GM19324 (cell line): ENCODE measurements around the gene TSPAN5.
"Not testable (repeated sequence)": the region's sequence is repeated elsewhere in the genome, so short reads cannot be mapped to it uniquely, and the experiment has no call there.

Experiments
- ATAC-seq: cut with Tn5 transposase; IDR thresholded peaks from one replicate; pipeline ENCODE4 v1.9.1; 2021; ENCODE audit warnings: mild to moderate bottlenecking, moderate library complexity; ENCODE audit not compliant: unreplicated experiment, low FRiP score

TSPAN5 gene

DNA sequence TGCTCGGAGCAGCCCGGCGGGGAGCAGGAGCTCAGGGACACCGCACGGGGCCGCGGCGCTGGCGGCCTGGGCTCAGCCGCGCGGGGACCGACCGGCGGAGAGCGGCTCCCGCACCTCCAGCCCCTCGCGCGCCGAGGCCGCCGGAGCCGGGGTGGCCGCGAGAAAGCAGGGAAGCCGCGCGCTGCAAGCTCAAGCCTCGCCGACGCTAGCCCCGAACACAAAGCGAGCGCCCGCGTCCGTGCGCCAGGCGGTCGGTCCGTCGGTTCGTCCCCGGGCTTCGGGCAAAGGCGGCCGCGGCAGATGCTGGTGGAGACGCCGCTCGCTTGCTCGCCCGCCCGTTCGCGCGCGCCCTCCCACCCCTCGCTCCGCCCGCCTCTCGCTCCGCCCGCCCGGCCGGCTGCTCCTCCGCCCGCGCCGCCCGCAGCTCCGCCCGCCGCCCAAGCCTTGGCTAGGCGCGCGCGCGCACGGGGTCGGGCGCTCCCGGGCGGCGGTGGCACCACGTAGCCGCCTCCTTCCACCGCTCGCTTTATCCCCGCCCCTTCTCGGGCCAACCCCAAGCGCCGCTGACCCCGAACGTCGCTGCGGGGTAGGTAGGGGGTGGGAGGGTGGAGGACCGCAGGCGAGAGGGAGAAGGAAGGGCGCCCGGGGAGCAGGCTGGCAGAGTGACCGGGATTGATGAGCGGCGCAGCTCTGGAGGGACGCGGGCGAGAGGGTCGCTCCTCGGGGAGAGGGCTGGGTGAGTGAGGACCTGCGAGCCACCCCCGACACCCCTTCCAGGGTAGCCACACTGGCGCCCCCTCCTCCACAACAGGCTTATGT is at the start of gene TSPAN5:
Gene TSPAN5 (minus strand): TSS at position 325 of the 819 bp plus-strand sequence.
- ATAC-seq: peak; percentile 93

DNA sequence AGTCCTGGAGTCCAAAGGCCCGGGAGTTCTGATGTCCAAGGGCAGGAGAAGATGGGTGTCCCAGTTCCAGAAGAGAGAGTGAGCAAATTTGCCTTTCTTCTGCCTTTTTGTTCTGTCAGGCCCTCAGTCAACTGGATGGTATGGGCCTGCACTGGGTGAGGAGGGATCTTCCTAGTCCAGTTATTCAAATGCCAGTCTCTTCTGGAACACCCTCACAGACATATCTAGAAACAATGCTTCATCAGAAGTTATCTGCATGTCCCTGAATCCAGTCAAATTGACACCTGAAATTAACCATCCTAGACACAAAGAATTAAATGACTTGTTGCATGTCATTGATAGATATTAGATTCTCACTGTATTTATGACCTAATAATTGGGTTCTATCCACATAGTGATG is 48.5 kb upstream of the TSPAN5 start:
- ATAC-seq: no peak

DNA sequence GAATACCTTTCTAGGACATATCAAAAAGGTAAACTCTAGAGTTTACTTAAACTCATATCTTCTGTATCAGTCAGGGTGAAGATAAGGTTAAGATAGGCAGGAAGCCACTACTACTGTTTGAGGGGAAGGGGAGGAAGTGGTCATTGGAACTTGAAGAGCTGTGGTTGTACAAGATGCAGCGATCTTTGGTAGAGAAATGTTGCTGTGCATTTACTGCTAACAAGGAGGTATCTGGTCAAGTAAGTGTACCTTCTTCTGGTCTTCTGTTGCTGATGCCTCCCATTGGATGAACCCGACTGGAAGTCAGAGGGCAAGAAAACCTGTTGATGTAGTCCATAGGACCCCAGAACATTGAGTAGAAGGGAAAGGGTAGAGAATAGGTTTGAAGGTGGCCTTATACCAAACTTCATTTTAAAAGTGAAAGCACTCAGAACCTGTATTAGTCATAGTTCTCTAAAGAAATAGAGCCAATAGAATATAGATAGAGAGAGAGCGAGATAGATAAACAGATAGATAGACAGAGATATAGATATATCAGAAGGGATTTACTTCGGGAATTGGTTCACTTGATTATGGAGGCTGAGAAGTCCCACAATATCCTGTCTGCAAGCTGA is 47.9 kb upstream of the TSPAN5 start:
- no peak for ATAC-seq

DNA sequence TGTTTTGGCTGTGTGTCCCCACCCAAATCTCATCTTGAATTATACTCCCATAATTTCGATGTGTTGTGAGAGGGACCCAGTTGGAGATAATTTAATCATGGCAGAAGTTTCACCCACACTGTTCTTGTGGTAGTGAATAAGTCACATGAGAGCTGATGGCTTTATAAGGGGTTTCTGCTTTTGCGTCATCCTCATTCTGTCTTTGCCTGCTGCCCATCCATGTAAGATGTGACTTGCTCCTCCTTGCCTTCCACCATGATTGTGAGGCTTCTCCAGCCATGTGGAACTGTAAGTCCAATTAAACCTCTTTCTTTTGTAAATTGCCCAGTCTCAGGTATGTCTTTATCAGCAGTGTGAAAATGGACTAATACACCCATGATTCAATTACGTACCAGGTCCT is 47.2 kb upstream of the TSPAN5 start:
- not testable (repeated sequence) for ATAC-seq

DNA sequence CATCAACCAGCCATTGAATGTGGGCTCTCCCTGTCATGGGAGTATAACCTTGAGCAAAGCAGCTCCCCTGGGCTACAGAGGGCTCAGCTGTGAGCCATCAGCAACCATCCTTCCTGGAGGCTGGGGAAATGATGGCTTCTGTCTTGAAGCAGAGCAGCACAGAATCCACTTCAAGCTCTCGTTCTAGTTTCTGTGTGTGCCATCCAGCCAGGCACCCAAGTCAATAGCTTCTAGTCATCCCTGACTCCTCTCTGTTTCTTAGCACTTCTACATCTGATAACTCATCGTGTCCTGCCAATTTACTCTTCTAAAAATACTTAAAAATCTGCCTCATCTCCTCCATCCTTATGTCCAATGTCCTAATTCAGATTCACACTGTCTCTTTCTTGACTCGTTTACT is 42.2 kb upstream of the TSPAN5 start:
- no peak for ATAC-seq

DNA sequence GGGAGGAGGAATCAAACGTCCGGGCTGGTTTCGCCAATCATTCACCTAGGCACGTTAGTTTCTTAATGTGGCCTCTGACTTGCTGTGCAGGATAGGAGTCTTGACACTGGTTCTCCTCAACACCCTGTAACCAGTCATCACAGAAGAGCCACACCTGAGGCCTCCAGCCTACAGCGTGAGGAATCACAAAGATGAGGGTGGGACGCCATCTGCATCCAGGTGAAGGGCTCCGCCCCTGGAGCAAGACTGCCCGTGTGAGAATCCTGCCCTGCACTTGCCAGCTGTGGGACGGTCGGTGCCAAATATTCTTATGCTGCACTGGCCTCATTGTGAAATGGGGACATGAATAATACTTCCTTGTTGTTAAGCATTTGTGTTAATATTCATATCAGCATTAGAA is 35.7 kb upstream of the TSPAN5 start:
- ATAC-seq: no peak

DNA sequence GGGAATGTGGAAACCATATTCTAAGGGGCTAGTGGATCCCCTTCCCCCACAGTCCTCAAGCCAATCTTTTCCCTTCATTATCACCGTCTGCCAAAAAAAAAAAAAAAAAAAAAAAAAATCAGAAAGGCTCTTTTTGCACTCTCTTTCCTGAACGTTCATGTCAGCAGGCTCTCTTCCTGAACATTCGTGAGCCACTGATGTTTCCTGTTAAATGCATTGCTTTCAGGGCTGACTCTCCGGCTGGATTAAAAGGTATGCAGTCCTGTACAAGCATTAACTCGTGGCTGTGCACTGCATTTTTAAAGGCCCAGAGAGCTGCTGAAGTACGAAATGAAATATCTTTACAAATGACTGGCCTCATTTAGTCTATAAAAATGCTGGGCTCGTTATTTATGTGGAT is 34.0 kb upstream of the TSPAN5 start:
- no peak for ATAC-seq

DNA sequence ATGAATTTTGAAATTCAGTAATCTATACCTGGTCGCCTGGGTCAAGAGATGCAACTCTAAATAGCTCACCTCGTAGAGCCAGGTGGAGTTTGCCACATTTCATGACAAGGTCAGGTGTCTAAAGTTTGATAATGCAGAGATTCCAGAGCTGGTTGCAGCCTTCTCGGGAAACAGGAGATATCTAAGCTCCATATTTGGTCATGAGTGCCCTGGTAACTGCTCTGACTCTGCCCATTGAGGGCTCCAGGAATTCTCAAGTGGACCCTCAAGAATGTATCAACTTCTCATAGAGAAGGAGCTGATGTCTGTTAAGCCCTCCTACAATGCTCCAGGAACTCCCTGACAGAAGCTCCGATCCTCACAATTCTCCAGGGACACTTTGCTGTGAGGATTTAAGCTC is 33.2 kb upstream of the TSPAN5 start:
- ATAC-seq: no peak

DNA sequence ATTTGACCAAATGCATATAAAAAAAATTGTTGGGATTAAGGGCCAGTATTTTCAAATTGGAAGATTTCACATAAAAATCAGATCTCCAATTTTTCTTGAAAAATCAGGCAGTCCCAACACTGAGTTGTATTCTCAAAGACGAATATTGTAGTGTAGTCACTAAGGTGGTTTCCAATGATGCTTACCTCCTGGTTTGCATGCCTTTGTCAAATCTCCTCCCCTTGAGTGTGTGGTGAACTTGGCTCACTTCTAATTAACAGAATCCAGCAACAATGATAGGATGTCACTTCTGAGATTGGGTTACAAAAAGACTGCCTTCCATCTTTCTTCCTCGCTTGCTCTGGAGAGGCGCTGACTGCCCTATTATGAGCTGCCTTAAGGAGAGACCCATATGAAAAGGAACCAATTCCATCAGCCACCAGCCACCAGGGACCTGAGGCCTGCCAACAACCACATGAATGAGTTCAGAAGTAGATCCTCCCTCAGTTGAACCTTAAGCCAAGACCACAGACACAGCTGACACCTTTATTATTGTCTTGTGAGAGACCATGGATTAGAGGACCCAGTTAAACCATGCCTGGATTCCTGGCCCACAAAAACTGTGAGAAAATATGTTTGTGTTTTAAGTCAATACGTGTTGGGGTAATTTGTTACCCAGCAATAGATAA is 31.2 kb upstream of the TSPAN5 start:
- no peak for ATAC-seq

DNA sequence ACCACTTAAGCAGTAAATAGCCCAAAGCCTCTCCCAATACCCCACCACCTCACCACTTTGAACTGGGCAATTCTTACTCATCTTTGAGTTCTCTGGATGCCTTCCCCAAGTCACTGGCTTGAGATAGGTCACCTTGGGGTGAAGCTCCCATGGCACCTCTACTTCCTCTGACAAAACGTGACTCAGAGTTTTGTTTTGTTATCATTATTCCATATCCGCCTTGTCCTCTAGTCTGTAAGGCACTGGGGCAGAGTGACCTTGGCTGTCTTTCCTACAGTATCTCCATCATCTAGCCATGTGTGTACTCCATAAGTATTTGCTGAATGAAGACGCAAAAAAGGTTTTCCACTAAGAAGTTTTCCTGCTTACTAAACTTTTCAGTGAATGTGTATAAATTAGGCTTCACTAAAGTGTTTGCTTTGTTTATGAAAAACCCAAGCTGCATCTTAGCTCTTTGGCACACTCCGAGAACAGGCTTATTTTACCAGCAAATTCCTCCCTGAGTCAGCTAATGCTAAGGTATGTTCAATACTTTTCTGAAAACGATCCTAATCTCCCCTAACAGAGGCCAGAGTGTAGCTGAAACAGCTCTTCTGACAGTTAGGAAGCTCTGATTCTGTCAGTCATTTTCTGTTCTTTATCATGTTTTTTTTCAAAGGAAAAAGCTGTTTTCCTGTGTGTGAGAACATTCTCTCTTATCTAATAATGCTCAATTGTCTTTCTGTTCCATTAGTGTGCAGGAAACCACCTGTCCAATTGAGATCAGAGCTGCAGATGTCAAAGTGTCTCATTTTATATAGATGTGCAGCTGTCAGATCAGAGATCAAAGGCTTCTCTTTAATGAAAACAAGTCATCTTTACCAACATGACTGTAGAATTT is 30.2 kb upstream of the TSPAN5 start:
- no peak for ATAC-seq

DNA sequence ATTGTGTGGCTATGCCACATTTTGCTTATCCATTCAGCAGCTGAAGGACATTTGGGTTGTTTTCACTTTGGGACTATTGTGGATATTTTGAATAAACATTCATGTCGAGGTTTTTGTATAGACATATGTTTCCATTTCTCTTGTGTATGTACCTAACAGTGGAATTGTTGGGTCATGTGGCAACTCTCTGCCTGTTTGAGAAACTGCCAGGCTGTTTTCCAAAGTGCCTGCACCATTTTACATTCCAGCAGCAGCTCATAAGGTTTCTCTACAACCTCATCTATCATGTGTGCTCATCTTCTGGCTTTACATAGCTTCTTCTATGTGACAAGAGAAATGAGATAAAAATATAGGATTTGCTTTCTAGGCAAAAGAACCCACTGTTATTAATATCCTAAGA is 29.5 kb upstream of the TSPAN5 start:
- ATAC-seq: no peak

DNA sequence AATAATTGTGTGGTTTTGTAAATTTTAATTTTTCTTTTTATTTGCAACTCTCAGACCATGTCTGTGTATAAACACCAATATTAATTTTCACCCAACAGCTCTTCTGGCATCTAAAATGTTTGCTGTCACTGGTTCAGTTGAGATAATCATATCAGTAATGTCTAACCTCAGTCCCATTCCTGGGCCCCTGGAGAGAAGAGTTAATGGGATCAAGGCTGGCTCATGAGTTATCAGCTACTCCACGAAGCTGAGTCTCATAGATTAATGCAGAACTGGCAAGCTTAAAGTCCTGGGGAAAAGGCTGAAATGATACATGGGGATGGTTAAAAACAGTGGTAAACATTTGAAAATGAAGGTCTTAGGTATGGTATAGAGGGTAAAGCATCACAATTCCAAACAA is 28.4 kb upstream of the TSPAN5 start:
- ATAC-seq: no peak

DNA sequence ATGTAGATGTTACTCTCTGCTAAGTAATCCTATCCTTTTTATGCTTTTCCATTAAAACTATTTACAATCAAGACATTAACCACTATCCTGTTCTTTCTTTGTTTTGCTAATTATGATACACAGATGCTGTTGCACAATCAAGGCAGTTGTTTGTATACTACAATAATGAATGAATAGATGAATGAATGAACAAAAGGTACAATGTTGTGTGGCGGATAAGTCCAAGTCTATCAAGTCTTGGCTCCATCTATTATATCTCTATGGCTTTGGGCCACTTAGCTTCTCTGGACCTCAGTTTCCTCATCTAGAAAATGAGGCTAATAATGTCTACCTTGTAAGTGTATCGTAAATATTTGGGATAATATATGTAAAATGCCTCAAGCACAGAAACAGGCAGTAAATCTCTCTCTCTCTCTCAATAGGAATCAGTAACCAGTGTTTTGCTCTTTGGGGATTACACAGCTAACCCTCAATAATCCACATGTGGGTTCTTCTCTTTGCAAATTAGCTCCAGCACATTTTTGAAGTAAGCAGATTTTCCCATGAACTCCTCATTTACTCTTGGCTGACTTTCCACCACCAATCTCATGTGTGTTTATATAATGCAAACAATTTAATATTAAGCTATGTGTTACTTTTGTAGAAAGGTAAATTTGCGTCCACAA is 27.8 kb upstream of the TSPAN5 start:
- ATAC-seq: no peak

DNA sequence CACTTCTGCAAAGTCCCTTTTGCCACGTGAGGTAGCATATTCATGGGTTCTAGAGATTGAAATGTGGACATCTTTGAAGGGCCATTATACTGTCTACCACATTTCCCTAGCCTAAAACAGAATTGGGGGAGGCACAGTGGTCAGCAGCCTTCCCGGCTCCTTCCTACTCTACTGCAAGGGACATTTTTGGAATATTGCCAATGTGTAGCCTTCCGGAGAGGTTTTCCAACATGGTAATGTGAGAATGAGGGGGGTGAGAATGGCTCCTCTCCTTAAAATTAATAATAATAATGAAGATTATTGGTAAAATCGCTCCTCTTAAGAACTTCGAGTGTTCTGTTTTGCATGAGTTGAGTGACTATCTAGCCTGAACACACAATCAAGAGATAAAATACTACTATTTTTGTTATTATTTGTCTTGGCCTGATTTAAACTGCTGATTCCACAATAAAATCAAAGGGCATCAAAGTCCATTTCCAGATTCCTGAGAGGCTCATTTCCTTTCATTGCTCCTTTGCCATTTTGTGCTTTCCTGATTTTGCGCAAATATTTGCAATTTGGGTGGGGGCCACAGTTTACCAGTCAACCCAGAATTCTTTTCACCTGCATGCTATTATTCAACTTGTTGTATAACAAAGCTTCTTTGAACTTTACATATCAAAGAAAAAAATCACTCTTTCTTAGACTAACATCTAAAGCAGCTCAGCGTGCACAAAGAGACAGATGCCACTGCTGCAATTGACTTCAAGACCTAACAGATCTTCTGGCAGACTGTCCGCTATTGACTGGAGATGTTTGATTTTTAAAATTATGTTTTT is 27.0 kb upstream of the TSPAN5 start:
- no peak for ATAC-seq

DNA sequence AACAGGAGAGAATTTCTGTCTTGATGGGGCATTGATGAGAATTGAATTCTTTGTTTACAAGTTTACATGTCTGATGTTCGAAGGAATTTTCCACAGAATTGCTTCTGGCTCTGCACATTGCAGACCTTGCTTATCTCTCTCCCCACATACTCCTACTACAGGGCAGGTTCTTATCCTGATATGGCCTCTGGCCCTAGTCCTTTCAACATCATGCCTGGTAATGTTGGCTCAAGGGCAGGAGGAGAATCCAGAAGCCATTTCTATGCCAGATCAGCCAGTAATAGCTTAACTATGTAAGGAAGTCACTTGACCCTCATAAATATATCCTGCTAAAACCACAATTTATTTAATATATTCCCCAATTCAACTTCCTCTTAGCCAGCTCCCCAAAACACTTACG is 24.3 kb upstream of the TSPAN5 start:
- ATAC-seq: no peak

DNA sequence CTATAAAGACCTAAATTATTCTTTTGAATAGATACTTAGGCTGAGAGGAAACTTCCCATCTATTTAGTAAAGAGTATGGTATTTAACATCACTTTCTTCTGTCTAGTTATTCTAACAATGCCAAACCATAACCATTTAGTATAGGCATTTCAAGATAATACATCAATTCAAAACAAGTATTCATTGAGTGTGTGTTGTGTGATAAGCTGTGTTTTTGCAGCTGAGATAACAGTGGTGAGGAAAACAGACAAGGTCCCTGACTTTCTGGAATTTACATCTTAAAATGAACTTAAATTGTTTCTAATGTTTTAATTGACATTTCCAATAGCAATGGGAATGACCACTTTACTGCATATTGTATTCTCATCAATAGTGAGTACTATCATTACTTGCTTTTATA is 22.4 kb upstream of the TSPAN5 start:
- no peak for ATAC-seq

DNA sequence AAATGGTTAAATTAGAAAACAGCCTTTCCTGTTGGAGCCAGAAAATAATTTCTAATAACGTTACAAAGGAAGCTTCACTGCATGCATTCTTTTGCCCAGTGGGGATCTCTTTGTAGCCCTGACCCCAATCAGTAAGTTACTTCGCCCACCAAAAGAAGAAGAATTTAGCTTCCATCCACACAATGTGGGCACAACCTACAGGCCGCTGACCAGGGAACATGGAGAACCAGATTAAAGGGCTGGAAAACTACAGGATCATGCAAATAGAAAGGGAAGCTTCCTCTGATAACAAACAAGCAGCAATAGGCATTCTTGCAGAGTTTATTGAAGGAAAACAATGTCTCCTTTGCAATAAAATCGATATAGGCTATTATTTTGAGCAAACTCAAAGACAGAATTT is 21.3 kb upstream of the TSPAN5 start:
- no peak for ATAC-seq

DNA sequence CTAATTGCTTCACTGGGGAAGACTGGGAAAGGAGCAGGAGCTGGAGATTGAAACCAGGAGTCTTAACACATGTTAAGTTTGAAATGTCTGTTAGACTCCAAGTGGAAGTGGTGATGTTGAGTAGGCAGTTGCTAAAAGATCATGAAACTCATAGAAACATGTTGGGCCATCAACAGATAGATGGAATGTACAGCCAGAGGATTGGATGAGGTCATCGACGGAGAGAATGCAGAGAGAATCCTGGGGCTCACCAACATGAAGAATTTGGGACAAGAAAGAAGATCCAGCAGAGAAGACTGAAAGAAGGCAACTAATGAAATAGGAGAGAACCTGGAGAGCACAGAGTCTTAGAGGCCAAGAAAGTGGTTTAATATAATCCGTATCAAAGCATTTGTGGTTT is 19.4 kb upstream of the TSPAN5 start:
- ATAC-seq: no peak

DNA sequence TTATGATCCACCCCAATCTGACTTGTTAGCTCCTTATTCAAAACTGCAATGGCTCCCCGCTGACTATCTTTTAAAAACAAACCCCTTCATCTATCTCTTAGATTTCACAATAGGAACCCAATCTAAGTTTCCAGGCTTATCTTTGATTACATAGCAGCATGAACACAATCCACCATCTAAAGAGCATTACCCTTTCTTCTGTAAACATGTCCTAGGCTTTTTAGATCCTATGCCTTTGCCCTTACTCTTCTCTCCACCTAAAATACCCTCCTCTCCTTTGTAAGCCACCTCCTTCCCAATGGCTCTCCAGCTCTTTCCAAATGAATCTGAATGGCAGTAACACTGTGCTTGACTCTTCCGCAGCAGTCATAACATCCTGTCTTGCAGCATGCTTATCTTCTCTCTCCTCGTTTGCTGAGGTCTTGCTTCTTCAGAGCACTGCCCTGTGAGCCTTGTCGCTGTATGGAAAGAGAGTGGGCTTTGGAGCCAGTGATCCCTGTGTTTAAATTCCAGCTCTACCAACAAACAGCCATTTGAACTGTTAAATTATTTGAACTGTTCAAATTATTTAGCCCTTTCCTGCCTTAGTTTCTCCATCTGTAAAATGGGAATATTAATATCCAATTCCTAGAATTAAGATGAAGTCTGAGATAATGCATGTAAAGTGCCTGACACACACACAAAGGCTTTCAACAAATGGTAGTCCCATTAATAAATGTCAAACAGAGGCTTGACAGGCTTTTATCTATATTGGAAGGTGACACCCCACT is 16.2 kb upstream of the TSPAN5 start:
- no peak for ATAC-seq
